ENCODE data around the gene ACTR3C.
A peak's percentile ranks its signal among the peaks of the same experiment; 100 is the strongest.
"Not testable (repeated sequence)": the region's sequence is repeated elsewhere in the genome, so short reads cannot be mapped to it uniquely, and the experiment has no call there.

ACTR3C gene

DNA sequence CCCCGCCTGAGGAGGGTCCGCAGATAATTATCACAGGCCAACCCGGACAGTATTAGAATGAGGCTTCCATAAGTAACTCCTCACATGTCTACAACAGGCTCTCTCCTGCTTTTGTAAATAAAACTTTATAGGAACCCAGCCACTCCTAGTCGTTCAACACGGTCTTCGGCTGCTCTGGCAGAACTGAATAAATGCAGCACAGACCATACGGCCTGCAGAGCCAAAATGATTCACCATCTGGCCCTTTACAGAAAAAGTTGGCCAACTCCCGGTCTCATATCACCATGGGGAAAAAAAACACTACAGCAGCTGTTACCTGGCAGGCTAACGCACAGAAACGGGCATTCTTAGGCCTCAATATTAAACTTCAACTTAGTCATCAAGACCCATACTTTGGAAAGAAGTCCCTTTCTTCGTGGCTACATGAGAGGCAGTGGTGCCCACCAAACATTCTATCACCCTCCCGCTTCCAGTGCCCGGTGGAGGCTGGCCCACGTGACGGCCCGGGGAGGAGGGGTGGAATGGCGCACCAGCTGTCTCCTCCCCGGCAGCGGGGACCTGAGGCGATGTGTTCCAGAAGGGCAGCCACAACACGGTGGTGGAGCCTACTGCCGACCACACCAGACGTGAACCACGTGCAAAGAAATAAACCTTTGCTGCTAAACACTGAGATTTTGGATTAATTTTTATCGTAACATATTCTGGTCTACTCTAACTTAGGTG lies 41.5 kb downstream of the ACTR3C start:
- DNase-seq = not testable (repeated sequence)

DNA sequence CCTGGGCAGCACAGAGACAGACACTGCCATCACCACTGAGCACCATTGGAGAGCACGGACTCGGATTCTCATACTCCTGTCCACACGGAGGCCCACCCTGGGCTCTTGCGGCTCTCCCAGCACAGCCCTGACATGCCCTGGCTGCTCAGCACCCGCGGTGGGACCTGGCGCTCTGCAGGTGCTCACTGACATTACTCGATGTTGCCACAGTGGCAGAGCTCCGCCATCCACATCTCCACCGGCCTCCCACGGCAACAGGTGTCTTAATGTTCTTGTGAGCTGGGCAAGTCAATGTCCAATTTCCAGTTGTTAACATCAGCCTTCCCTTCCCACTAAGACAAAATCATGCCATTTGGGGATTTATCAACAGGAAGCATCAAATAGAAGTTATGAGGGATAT lies 45.0 kb downstream of the ACTR3C start:
- DNase-seq = not testable (repeated sequence)

- DNase-seq = peak; percentile 35
Measured at GRCh38 chr7:150276132-150276695, 47.1 kb downstream of the ACTR3C start.

DNA sequence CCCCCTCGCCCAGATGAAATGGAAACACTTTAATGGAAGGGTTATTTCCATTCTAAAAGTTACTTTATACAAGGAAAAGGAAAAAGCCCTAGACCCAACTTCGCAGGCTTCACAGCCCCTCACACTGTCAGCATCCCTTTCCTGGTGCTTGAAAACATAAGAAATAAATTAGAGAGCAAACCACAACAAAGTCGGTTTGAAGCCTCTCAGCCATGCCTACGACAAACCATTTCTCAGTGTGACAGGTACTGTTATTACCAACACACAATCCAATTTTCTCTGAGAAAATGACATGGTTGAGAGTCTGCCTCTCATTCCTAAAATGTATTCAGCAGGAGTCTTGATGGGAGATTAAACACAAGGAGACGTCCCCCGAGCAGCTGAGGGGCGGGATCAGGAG lies 51.4 kb downstream of the ACTR3C start:
- DNase-seq = not testable (repeated sequence)

DNA sequence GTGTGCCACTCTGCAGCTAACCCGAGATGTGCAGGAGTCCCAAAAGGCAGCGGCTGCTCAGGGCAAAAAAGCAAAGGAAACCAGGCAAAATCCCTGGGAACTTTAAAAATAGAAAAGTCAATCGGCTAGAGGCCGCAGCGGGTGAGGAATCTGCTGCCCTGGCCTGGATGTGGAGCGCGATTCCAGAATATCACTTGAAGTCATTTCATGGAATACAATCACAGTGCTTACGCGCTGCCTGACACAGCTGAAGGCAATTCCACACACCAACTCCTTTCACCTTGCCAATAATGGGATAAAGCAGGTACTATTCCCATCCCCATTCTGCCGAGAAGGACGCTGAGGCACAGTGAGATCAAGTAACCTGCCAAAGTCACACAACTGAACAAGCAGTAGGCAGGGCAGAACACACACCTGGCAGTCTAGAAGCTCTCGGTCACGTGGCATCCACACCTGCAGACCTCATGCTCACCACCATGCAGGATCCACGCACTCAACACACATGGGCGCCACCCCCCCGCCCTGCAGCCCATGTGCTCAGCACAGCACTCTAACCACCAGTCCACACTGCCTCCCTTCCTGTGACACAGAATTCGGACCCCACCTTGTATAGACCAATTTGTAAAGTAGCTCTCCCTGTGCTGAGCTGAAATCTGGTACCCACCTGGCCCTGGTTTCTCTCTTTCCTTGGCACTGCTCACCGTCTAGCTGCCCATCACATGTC lies 53.1 kb downstream of the ACTR3C start:
- not testable (repeated sequence) for DNase-seq

- DNase-seq = not testable (repeated sequence)
Measured at GRCh38 chr7:150268798-150269197, 54.5 kb downstream of the ACTR3C start.

DNA sequence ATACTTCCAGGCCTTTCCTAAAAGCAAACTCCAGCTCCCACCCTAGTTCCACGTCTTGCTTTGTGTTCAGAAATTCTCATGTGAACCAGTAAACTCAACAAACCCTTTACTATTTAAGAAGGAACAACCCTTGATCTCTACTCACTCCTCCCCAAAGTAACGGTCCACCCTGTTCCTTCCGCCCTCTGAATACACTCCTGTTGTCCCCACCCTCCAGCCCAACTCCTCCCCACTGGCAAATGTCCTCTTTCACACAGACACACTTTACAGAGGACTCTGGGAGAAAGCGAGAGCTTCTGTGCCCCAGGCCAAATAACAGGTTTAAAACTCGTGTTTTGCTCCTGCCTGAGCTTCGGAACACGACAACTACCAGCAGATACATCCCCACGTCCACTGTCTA lies 55.1 kb downstream of the ACTR3C start:
- not testable (repeated sequence) for DNase-seq

DNA sequence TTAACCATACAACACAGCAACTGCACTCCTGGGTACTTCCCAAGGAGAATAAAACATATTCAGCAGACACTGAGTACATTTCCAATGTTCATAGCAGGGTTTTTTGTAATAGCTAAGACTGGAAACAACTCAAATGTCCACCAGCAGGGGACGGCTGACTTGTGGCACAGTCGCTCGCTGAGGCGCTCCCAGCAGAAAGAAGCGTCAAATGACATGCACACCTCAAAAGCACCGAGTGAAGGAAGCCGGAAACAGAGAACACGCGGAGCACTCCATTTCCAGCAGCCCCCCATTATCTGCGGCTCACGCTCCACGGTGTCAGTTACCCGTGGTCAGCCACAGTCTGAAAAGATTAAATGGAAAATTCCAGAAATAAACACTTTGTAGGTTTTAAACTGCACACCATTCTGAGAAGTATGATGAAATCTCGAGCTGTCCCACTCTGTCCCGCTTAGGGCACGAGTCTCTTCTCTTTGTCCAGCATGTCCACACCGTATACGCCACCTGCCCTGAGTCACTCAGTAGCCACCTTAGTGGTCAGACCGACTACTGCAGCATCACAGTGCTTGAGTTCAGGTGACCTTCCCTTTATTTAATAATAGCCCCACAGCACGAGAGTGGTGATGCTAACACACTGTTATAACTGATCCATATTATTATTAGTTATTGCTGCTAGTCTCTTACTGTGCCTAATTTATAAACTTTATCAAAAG lies 56.2 kb downstream of the ACTR3C start:
- DNase-seq = not testable (repeated sequence)

GRCh38 chr7:150262656-150263055 lies 60.7 kb downstream of the ACTR3C start:
- not testable (repeated sequence) for DNase-seq

DNA sequence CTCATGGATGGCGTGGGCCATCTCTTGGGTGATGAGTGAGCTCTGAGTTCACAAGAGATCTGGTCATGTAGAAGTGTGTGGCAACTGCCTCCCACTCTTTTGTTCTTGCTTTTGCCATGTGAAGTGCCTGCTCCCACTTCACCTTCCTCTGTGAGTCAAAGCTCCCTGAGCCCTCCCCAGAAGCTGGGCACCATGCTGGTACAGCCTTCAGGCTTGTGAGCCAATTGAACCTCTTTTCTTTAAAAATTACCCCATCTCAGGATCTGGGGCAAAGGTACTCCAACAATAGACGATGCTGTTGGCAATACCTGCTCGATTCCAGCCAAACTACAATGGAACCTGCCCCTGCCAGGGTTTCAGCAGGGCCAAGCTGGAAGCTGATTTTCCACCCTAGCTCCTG lies 75.6 kb downstream of the ACTR3C start:
- not testable (repeated sequence) for DNase-seq

DNA sequence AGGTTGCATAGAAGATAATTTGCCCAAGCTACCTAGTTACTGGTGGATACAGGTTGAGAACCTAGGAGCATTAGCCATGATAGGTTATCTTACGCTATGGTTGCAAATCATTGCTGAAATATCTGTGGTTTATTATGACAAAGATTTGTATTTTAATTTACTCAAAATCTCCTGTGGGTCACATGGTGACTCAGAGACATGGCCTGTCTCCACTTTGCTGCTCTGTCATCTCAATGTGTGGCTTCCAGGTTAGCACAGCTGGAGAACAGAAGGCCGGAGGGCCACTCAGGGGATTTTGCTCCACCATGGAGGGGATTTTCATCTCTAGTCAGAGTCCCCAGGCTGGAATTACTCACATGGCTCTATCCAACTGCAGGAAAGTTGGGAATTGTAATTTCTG lies 78.1 kb downstream of the ACTR3C start:
- DNase-seq = not testable (repeated sequence)

DNA sequence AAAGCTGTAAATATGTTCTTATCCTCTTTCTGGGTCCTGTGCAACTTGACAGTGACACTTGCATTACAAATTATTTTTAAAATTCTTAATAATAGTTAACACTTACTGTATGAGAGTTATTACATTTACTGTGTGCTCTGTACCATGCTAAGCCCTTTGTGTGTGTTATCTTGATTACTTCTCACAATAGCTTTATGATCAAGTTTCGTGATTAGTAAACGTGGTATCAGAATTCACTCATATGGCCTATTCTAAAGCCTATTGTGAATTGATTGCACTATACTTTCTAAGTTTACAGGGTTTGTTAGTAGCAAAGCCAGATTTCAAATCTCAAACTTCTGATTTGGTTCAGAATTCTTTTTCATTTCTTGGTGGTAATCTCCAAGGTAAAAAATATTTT lies 80.4 kb downstream of the ACTR3C start:
- not testable (repeated sequence) for DNase-seq

- DNase-seq = not testable (repeated sequence)
Measured at GRCh38 chr7:150225444-150225843, 97.9 kb downstream of the ACTR3C start.

DNA sequence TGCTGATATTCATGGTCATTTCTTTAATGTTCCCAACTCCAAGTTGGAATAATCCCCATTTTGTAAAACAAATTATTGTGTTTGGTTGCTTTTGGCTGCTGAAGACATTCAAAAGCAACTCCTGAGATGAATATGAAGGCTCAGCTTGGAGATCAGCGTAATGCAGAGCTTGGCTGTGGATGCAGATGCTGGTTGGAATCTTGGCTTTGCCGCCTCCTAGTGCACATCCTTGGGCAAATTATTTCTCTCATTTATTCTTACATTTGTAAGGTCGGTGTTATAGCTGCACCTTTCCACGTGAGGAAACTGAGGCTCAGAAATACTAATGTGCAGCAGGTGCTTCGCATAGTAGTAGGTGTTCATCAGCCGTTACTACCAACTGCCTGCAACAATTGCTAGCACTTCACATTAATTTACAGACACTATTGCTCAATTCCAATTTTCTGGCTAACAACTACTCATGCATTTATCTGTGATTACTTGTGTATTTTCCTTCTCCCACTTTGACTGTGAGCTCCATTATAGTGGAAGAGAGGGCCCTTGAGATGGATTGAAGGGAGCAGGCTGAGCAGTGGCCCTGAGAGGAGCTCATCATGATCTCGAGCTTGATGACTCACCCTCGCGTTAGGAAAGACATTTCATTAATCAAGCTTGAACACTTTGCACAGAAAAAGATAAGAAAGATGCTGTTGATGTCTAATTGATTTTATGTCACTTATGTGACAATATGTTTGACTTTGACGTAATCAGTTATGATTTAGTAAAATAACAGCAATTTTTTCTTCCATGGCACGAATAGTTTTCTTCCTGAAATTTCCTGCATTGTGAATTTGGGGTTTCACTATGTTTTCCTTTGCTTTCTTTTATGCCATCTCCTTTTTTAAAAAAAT lies 101.0 kb downstream of the ACTR3C start:
- DNase-seq = not testable (repeated sequence)

DNA sequence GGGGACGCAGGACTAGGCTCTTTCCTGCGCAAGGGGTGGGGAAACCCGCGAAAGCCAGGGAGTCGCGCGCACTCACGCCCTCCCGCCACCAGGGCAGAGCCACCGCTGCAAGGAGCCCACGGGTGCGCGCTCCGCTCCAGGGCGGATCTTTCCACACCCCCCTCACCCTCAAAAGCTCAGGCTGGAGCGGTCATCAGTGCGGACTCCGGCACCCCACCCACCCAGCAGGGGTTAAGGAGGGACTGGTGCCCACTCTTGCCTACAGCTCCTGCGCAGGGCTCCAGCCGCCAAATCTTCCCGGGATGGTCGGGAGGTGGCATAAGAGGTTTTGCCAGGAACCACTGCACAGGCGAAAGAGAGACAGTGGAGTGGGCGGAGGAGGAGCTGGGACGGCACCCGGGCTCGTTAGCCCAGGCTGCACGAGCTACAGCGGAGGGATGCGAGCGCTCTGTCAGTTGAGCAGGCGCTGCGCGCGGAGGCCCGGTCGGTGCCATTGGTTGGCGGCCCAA lies 102.6 kb downstream of the ACTR3C start:
- not testable (repeated sequence) for DNase-seq

GRCh38 chr7:150219941-150220658 lies 103.2 kb downstream of the ACTR3C start:
- DNase-seq = not testable (repeated sequence)

- not testable (repeated sequence) for DNase-seq
Measured at GRCh38 chr7:150206848-150207247, 116.5 kb downstream of the ACTR3C start.

DNA sequence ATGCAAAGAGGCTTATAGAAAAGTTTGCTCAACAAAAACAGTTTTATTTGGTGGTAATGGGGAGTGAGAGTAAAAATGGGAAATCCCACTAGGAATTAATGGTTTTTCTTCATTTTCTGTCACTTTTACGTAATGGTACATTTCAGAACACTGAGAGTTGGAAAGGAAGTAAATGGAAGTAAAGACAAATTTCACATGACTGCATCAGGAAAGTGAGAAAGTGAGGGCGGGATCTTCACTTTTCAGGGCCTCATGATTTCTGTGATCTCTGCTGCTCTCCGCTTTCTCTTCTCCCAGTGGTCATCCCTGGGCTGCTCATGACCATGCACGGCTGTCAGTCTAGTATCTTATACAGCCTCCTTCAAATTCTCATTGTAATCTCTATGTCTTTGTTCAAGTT lies 117.5 kb downstream of the ACTR3C start:
- DNase-seq = not testable (repeated sequence)

DNA sequence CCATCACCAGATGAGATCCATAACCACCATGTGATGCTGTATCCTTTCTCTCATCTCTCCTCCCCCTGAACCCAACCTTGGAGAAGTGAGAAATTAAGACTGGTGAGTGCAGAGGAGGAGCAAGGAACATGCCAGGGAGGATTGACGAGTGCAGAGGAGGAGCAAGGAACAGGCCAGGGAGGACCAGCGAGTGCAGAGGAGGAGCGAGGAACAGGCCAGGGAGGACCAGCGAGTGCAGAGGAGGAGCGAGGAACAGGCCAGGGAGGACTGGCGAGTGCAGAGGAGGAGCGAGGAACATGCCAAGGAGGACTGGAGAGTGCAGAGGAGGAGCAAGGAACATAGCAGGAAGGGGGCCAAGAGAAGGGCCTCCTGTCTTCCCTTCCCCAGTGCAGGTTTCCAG lies 118.8 kb downstream of the ACTR3C start:
- DNase-seq = not testable (repeated sequence)

DNA sequence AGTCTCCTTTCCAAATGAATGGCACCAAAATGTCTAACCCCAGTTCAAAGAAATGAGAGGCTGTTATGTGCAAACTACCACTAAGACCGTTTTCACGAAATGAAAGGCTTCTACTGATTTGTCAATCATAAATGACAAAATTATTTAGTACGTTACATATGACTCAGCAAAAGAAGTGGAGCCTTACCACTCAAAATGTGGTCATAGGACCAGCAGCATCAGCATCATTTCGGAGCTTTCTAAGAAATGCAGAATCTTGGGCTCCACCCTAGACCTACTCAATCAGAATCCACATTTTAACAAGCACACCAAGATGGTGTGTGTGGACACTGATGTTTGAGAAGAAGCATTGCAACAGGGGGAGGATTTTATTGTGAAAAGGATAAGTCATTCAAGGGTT lies 120.5 kb downstream of the ACTR3C start:
- not testable (repeated sequence) for DNase-seq

Measured in fibroblast of skin of scalp (primary cell).